GM18861 (cell line): ENCODE results near the gene SGCD.
"Not testable (repeated sequence)": the region's sequence is repeated elsewhere in the genome, so short reads cannot be mapped to it uniquely, and the experiment has no call there.

Source experiments
- ATAC-seq: cut with Tn5 transposase; IDR thresholded peaks from one replicate; pipeline ENCODE4 v1.9.1; 2021; ENCODE audit not compliant: unreplicated experiment

Gene SGCD

DNA sequence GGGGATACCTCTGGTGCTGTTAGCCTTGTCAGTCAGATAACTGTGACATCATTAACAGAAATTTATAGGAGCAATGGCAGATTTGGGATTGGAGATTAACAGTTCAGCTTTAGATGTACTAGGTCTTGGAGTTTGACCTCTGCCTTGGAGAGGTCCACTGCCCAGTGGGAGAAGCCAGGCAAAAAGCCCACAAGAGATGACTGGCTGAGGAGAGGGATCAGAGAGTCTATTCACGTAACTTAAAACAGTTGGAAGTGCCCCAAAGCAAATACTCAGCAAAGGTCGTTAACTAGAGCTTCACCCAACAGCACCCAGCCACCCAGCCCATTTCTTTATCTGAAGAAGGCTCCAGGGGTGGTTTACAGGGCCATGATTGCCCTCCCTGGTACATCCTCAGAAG is 290.5 kb downstream of the SGCD start:
- ATAC-seq: no peak

DNA sequence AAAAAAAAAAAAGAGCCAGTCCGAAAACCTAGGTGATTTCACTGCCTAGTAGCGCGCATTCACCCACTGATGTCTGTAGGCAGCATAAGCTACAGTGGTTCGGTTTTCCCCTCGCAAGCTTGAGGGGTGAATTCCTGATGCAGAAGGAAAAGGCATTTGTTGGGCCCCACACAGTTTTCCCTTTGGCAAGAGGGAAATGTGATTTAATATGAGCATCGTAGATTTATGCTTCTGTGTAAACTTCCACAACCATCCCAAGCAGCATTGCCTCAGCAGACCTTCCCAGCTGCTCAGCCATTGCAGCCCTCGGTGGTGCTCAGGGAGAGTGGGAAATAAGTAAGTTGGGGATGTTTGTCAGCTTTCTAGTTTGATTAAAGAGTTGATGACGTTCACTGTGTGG is 291.6 kb downstream of the SGCD start:
- no peak for ATAC-seq

DNA sequence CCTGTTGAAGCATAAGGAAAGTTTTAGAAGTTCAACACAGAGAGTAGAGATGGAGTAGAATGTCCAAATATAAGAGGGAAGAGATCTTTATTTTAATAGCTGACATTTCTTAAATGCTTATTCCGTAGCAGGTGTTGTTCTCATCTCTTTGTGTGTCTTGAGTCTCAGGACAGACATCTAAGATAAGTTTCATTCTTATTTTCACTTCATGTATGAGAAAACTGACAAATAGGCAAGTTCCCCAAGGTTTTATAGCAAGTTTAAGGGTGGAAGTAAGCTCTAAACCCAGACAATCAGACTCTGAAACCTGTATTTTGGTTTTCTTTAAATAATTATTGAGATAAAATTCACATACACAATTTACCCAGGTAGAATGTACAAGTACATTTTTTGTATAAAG is 294.8 kb downstream of the SGCD start:
- ATAC-seq: no peak

GRCh38 chr5:156623381-156624040 is 296.5 kb downstream of the SGCD start:
- no peak for ATAC-seq

GRCh38 chr5:156624686-156625085 is 297.7 kb downstream of the SGCD start:
- no peak for ATAC-seq

GRCh38 chr5:156628421-156628820 is 301.5 kb downstream of the SGCD start:
- no peak for ATAC-seq

DNA sequence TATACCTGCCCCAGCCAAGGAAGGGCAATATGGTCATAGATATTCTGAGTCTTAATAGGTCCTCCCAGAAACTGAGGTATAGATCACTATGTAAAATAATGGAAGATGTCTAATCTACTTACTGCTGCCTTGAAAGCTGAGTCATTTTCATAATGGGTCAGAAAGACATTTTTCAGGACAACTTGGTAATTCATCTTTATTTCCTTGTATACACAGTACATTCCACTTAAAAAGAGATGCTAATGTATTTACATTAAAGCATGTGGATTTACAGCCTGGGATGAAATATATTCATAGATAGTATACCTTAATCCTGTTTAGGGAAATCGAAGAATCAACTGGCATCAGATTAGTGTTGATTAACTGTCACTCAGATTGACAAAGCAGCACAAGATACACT is 304.0 kb downstream of the SGCD start:
- ATAC-seq: no peak

DNA sequence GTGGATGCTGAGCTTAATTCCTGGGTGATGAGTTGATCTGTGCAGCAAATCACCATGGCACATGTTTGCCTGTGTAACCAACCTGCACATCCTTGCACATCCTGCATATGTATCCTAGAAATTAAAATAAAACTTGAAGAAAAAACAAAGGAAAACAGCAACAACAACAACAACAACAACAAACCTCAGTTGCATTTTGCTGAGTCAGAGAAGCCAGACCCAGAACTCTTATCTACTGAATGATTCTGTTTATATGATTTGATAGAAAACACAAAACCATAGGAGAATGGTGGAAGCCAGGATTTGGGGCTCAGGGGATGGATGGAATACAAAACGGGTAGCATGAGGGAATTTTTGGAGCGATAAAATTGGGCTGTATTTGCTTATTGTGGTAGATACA is 307.3 kb downstream of the SGCD start:
- ATAC-seq: no peak

- no peak for ATAC-seq
Measured at GRCh38 chr5:156640691-156641241, 313.8 kb downstream of the SGCD start.

GRCh38 chr5:156641686-156642085 is 314.7 kb downstream of the SGCD start:
- ATAC-seq: no peak

GRCh38 chr5:156647034-156647451 is 320.1 kb downstream of the SGCD start:
- ATAC-seq: no peak

GRCh38 chr5:156654444-156654843 is 327.5 kb downstream of the SGCD start:
- ATAC-seq: no peak

GRCh38 chr5:156655732-156656131 is 328.8 kb downstream of the SGCD start:
- no peak for ATAC-seq

GRCh38 chr5:156664832-156665231 is 337.9 kb downstream of the SGCD start:
- ATAC-seq: not testable (repeated sequence)

DNA sequence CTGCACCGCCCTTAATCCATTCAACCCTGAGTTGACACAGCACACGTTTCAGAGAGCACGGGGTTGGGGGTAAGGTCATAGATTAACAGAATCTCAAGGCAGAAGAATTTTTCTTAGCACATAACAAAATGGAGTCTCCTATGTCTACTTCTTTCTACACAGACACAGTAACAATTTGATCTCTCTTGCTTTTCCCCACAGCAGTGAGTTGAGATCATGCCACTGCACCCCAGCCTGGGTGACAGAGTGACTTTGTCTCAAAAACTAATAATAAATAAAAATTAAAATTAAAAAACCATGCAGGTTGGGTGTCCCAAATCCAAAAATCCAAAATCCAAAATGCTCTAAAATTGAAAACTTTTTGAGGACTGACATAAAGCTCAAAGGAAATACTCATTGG is 339.7 kb downstream of the SGCD start:
- not testable (repeated sequence) for ATAC-seq

DNA sequence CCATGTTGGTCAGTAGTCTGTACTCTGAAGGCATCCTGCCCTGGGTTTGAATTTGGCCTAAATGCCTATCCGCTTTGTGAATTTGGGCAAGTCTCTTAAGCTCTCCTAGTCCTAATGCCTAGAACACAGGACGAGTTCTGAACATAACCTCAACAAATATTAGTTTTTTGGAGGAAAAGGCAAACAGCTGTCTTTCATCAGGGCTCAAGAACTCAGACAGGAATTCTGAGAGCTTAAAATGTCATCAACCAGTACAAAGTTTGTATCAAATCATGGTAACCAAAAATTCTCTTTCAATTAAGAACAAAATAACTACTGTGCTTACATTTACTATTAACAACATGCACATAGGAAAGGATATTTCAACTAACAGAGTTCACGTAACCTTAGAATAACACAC is 340.7 kb downstream of the SGCD start:
- ATAC-seq: no peak

GRCh38 chr5:156669416-156669815 is 342.5 kb downstream of the SGCD start:
- no peak for ATAC-seq

DNA sequence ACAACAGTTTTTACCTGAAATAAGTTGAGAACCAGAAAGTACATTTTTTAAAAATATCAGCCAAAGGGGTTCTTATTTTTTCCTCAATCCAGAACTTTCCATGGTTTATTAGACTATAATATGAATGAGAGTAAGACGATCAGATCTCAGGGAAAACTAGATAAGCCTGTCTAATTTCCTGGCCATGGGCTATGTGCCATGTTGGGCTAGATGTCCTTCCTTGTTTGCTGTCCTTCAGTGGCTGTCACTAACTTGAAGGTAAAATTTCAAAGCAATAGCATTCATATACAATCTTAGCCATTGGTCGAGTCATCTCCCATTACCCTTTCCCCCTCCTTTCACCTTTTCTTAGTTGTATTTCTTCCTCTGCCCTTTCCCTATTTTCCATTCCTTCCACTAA is 343.7 kb downstream of the SGCD start:
- ATAC-seq: no peak

DNA sequence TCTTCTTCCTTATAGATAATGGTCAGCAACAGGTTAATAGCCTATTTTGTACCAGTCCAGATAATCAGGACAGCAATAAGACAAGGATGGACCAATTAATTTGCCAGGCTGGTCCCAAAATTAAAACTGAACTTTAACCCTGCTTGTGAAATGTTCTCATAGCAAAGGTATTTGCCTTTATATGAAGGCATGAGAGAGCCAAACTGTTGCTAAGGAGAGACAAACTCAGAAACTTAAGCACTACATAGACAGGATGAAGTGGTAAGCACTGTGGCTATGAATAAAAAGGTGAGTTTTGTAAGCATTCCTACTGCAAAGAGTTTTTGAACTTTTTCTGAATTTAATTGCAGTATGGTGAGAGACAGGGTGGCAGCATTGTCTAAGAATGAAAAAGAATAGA is 348.4 kb downstream of the SGCD start:
- ATAC-seq: no peak

DNA sequence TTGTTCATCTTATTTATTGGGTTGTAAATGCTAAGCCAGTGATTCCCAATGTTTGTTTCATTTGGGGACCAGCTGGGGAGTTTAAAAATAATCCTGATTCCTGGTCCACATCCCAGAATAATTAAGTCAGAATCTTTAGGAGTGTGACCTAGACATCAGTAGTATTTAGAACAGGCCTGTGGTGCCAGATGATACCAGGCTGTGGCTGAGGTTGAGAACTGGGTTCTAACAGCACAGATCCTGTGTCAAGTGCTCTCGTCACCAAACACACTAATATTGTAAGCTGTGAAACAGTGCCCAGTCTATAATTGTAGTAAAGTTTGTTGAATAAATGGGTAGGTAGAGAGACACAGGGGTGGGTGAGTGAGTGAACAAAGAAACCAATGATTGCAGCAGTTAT is 351.0 kb downstream of the SGCD start:
- no peak for ATAC-seq

- ATAC-seq: no peak
Measured at GRCh38 chr5:156678484-156678883, 351.5 kb downstream of the SGCD start.

DNA sequence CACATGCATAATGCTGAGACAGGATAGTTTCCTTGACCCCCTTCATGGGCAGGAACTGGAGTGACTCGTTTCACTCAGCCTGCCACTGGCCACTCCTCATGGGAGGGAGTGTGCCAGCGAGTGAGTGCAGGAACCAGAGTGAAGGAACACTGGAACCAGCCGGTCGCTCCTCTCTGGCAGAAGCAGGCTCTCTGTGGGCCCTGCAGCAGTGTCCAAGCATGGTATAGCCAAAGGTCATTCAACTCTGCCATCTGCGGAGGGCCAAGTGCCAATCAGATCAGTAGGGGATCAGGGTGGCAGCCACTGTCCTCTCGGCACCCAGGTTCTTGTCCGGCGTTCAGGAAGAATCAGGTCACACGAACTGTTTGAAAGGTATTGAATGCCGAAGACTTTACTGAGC is 353.9 kb downstream of the SGCD start:
- no peak for ATAC-seq

DNA sequence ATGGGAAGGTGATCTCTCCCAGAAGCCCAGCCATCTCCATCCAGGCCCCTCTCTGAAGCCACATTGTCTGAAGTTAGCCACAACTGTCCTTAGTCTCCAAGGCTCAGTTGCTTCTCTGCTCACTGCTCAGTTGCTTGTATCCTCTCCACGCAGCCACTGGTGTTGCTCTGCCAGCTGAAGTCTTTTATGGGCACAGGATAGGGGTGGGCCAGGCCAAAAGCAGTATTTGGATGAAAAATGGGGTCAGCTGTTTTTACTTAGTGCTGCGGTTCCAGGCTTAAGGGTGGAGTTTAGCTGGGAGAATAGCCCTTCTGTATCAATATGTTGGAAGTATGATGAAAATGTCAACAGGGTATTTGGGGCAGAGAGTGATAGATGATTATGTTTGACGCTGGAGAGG is 354.3 kb downstream of the SGCD start:
- no peak for ATAC-seq
